NCI-H524 treated with DMSO at 0.1 percent for 48 hours (cell line): ENCODE results near the gene FAM240B.

Source experiments
- DNase-seq: peaks from one replicate; lab custom pipeline; 2025; lab: John Stamatoyannopoulos, UW

Gene FAM240B

GRCh38 chr9:38668791-38669466, 51.0 kb downstream of the FAM240B start:
- DNase-seq: no peak

- no peak for DNase-seq
Measured at GRCh38 chr9:38662763-38663593, 57.0 kb downstream of the FAM240B start.

- DNase-seq: no peak
Measured at GRCh38 chr9:38659538-38659937, 60.4 kb downstream of the FAM240B start.

- DNase-seq: no peak
Measured at GRCh38 chr9:38656896-38657295, 63.0 kb downstream of the FAM240B start.

GRCh38 chr9:38652486-38652885, 67.4 kb downstream of the FAM240B start:
- DNase-seq: no peak

GRCh38 chr9:38652044-38652443, 67.9 kb downstream of the FAM240B start:
- no peak for DNase-seq

- DNase-seq: no peak
Measured at GRCh38 chr9:38651400-38652042, 68.4 kb downstream of the FAM240B start.

GRCh38 chr9:38650564-38650963, 69.4 kb downstream of the FAM240B start:
- DNase-seq: no peak

GRCh38 chr9:38649731-38650363, 70.1 kb downstream of the FAM240B start:
- DNase-seq: no peak

GRCh38 chr9:38644601-38645000, 75.3 kb downstream of the FAM240B start:
- DNase-seq: no peak
